ENCODE data around the gene ACSS3. TPM values are rescaled to one million over a fixed set of nuclear protein-coding genes. Genes with fewer than 3 reads are reported as not detected.

Gene ACSS3
- total RNA-seq, 2 donors from 2014 or later: 28.3 to 29.4 TPM

DNA sequence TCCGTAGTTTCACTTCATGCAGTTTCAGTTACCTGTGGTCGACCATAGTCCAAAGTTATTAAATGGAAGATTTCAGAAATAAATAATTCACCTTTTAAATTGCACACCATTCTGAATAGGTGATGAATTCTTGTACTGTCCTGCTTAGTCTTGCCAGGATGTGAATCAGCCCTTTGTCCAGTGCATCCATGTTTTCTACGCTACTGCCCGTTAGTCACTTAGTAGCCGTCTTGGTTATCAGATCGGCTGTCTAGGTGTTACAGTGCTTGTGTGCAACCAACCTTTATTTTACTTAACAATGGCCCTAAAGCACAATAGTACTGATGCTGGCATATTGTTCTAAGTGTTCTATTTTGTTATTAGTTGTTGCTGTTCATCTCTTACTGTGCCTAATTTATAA is 146.7 kb downstream of the ACSS3 start:
- TF ChIP-seq, protein P1, sequence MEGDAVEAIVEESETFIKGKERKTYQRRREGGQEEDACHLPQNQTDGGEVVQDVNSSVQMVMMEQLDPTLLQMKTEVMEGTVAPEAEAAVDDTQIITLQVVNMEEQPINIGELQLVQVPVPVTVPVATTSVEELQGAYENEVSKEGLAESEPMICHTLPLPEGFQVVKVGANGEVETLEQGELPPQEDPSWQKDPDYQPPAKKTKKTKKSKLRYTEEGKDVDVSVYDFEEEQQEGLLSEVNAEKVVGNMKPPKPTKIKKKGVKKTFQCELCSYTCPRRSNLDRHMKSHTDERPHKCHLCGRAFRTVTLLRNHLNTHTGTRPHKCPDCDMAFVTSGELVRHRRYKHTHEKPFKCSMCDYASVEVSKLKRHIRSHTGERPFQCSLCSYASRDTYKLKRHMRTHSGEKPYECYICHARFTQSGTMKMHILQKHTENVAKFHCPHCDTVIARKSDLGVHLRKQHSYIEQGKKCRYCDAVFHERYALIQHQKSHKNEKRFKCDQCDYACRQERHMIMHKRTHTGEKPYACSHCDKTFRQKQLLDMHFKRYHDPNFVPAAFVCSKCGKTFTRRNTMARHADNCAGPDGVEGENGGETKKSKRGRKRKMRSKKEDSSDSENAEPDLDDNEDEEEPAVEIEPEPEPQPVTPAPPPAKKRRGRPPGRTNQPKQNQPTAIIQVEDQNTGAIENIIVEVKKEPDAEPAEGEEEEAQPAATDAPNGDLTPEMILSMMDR (conservative IDR thresholded peaks at IDR 0.05): no peak
- H3K9ac ChIP-seq (ENCODE audit: extremely low read depth, low read length, poor library complexity, severe bottlenecking): no peak overlapping the region
- H3K36me3 Mint-ChIP-seq (ENCODE audit: low read depth): no peaks in the 10 kb centered on the region
- no peaks in the 10 kb centered on the region for H3K9me3 Mint-ChIP-seq
- WGBS, 2 experiments (ENCODE audit: insufficient coverage in 1 of 2, insufficient read length in 1 of 2): 91% methylated on average over 6 of the region's 6 CpGs; no CpG with 5 or more reads in 1 of the 2 experiments
- no peaks in the 10 kb centered on the region for H3K4me1 ChIP-seq (ENCODE audit: control insufficient read depth, insufficient read depth, low read length)
- no peaks in the 10 kb centered on the region for H3K9me3 ChIP-seq (ENCODE audit: control insufficient read depth, low read length)
- peaks cover 11% of the 10 kb centered on the region for H3K36me3 ChIP-seq (ENCODE audit: control insufficient read depth, insufficient read depth, low read length)
- H3K4me3 ChIP-seq (ENCODE audit: low read length): no peak overlapping the region
- H3K4me3 Mint-ChIP-seq: no peak overlapping the region
- H3K27me3 Mint-ChIP-seq (ENCODE audit: insufficient read depth): no peaks in the 10 kb centered on the region
- peaks cover 12% of the 10 kb centered on the region for H3K4me1 Mint-ChIP-seq
- no peak overlapping the region for H3K27ac ChIP-seq (ENCODE audit: low read depth, low read length)
- no peaks in the 10 kb centered on the region for H3K27me3 ChIP-seq (ENCODE audit: control insufficient read depth, insufficient read depth, low read length, poor library complexity, severe bottlenecking)
- no peak overlapping the region for H3K27ac Mint-ChIP-seq
- DNase-seq: no peak

DNA sequence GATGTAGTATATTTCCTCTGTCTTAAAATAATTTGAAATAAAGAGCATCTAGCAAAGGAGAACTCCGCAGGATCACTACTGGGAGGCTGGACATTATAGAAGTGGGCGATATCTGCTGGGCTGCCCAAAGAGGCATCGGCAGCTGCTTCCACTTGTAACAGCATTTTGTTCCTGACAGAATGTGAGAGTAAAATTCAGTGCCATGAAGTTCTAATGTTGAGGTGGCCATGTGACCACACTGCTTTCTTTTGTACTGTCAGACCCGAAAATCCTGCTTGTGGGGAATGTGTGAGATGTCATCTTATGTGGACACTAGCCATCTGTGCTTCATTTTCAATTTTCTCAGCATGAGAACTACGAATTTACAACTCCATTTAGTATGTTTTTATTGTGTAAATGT is 151.9 kb downstream of the ACSS3 start:
- H3K9me3 Mint-ChIP-seq: no peaks in the 10 kb centered on the region
- no peak overlapping the region for H3K9ac ChIP-seq (ENCODE audit: extremely low read depth, low read length, poor library complexity, severe bottlenecking)
- peaks cover 18% of the 10 kb centered on the region for H3K4me1 Mint-ChIP-seq
- TF ChIP-seq, protein P1 (conservative IDR thresholded peaks at IDR 0.05): no peak
- H3K27me3 ChIP-seq (ENCODE audit: control insufficient read depth, insufficient read depth, low read length, poor library complexity, severe bottlenecking): no peaks in the 10 kb centered on the region
- H3K36me3 Mint-ChIP-seq (ENCODE audit: low read depth): no peaks in the 10 kb centered on the region
- peak overlapping the region; percentile 0 for H3K27ac ChIP-seq (ENCODE audit: low read depth, low read length)
- H3K4me3 Mint-ChIP-seq: no peak overlapping the region
- H3K27me3 Mint-ChIP-seq (ENCODE audit: insufficient read depth): no peaks in the 10 kb centered on the region
- no peak overlapping the region for H3K27ac Mint-ChIP-seq
- WGBS, 2 experiments (ENCODE audit: insufficient coverage in 1 of 2, insufficient read length in 1 of 2): 93% methylated on average over 4 to 5 of the region's 5 CpGs
- H3K4me3 ChIP-seq (ENCODE audit: low read length): no peak overlapping the region
- DNase-seq: no peak
- no peaks in the 10 kb centered on the region for H3K9me3 ChIP-seq (ENCODE audit: control insufficient read depth, low read length)
- H3K36me3 ChIP-seq (ENCODE audit: control insufficient read depth, insufficient read depth, low read length): peaks cover 22% of the 10 kb centered on the region
- H3K4me1 ChIP-seq (ENCODE audit: control insufficient read depth, insufficient read depth, low read length): no peaks in the 10 kb centered on the region

DNA sequence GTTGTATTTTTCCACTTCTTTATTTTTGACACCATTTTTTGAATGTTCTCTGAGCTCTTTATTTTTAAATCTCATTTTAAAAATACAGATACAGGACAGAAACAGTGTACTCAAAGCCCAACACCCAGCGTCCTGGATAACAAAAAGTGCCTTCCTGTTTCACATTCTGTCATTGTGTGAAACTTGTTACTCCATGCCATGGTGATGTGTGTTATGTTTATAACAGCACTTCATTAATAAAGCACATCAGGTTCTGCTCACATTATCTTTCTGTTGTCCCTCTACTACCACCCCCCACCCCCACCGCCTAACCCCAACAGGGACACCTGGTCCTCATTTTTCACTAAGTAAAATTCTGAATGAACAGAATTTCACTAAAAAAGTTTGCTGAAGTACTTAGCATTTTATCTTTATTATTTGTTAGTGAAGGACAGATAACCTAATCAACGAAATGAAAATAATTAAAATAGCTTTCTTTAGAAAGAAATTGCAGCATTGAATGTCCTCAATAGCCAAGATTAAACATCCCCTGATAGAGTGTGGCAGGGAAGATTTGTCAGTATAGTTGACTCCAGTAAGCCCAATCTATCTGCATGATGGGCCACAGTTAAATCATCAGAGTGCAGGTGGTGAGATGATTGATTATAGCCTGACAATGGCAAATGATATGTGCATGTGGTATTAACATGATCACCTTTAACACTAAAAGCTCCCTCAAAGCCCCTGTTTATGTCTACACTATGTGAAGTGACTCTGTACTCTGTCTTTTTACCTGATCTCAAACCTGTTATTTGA is 153.9 kb downstream of the ACSS3 start:
- H3K4me1 Mint-ChIP-seq: peaks cover 7% of the 10 kb centered on the region
- Histone ChIP-seq H3K27ac (ENCODE audit: low read depth, low read length) (no peak overlapping the region), H3K4me1 (ENCODE audit: control insufficient read depth, insufficient read depth, low read length) (no peaks in the 10 kb centered on the region), H3K36me3 (ENCODE audit: control insufficient read depth, insufficient read depth, low read length) (peaks cover 17% of the 10 kb centered on the region), H3K9ac (ENCODE audit: extremely low read depth, low read length, poor library complexity, severe bottlenecking) (no peak overlapping the region), H3K4me3 (ENCODE audit: low read length) (no peak overlapping the region), H3K9me3 (ENCODE audit: control insufficient read depth, low read length) (no peaks in the 10 kb centered on the region), H3K27me3 (ENCODE audit: control insufficient read depth, insufficient read depth, low read length, poor library complexity, severe bottlenecking) (no peaks in the 10 kb centered on the region)
- H3K27me3 Mint-ChIP-seq (ENCODE audit: insufficient read depth): no peaks in the 10 kb centered on the region
- H3K27ac Mint-ChIP-seq: no peak overlapping the region
- 100% methylated on average over 3 of the region's 3 CpGs; no CpG with 5 or more reads in 1 of the 2 experiments for WGBS, 2 experiments (ENCODE audit: insufficient coverage in 1 of 2, insufficient read length in 1 of 2)
- no peak overlapping the region for H3K4me3 Mint-ChIP-seq
- TF ChIP-seq, protein P1 (conservative IDR thresholded peaks at IDR 0.05): no peak
- no peak for DNase-seq
- H3K9me3 Mint-ChIP-seq: no peaks in the 10 kb centered on the region
- H3K36me3 Mint-ChIP-seq (ENCODE audit: low read depth): no peaks in the 10 kb centered on the region

Data from endodermal cell (in vitro differentiated cells).